ENCODE results near the gene ZDHHC13. TPM values are rescaled to one million over a fixed set of nuclear protein-coding genes. Genes with fewer than 3 reads are reported as not detected.

The ZDHHC13 gene
- total and polyA plus RNA-seq, 2 donors (not counting 1 experiment from before 2014, with no cell fraction given): 8.8 to 21.7 TPM

DNA sequence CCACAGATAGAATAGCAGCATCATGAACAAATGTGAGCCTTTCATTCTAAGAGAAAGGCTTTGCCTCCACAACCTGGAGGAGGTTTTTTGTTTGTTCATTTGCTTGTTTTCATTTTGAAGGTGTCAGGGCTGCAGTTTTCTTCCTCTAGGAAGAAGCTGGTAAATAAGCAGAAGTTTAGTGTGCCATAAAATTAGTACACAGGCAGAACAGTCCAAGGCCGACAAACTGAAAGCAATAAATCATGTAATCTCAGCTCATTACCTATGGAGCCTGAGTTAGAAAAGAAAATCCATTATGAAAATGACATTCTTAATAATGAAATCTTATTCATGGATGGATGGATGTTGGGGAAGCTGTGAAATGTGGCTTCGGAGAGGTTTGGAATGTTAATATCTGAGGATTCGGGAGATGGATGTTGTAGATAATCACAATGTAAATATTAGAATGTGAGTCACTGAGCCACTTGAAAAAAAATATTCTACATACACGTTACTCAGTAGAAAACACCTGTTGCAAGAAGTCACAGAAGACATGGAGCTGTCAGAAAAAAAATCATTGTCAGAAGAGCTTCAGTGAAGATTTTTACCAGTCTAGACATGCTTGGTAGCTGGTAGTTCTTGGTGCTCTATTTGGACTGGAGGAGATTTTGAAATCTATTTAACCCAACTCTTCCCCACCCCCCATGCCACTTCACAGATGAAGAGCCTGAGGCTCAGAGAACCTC lies 15.0 kb upstream of the ZDHHC13 start:
- TF ChIP-seq, protein P1, sequence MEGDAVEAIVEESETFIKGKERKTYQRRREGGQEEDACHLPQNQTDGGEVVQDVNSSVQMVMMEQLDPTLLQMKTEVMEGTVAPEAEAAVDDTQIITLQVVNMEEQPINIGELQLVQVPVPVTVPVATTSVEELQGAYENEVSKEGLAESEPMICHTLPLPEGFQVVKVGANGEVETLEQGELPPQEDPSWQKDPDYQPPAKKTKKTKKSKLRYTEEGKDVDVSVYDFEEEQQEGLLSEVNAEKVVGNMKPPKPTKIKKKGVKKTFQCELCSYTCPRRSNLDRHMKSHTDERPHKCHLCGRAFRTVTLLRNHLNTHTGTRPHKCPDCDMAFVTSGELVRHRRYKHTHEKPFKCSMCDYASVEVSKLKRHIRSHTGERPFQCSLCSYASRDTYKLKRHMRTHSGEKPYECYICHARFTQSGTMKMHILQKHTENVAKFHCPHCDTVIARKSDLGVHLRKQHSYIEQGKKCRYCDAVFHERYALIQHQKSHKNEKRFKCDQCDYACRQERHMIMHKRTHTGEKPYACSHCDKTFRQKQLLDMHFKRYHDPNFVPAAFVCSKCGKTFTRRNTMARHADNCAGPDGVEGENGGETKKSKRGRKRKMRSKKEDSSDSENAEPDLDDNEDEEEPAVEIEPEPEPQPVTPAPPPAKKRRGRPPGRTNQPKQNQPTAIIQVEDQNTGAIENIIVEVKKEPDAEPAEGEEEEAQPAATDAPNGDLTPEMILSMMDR (IDR thresholded peaks at IDR 0.05): no peak
- TF ChIP-seq EZH2 (IDR thresholded peaks at IDR 0.05; ENCODE audit: borderline replicate concordance, insufficient read depth, low read depth, low read length, poor library complexity, severe bottlenecking): no peak
- POLR2A ChIA-PET: no interaction called here
- peaks cover 0 to 10% (median 2%) of the 10 kb centered on the region in 4 experiments for H3K27me3 ChIP-seq (replicated peaks in 1 of 4; ENCODE audit: control extremely low read depth in 1 of 4, control insufficient read depth in 3 of 4, insufficient read depth in 4 of 4, low read length in 3 of 4)
- peaks cover 0 to 3% (median 0%) of the 10 kb centered on the region in 3 donors for H3K9me3 ChIP-seq (ENCODE audit: control extremely low read depth in 1 of 3, control insufficient read depth in 2 of 3, insufficient read depth in 1 of 3, low read length in 2 of 3)
- no peak overlapping the region for H3K4me2 ChIP-seq (replicated peaks; ENCODE audit: low read depth, low read length, poor library complexity, severe bottlenecking)
- no peaks in the 10 kb centered on the region for H4K20me1 ChIP-seq (ENCODE audit: control insufficient read depth, insufficient read depth, low read length, poor library complexity, severe bottlenecking)
- H3K27ac Mint-ChIP-seq: no peak overlapping the region
- no peaks in the 10 kb centered on the region for H3K36me3 ChIP-seq (replicated peaks in 1 of 2; ENCODE audit: control extremely low read depth in 1 of 2, control insufficient read depth in 1 of 2, extremely low read depth in 1 of 2, insufficient read depth in 2 of 2, low read length in 1 of 2)
- H3K27ac ChIP-seq (ENCODE audit: low read length in 2 of 2): no peak overlapping the region
- DNase-seq (no peak), ATAC-seq (ENCODE audit: low read depth) (no peak)
- no peak overlapping the region for H3K4me3 Mint-ChIP-seq
- WGBS (ENCODE audit: insufficient coverage): no CpG with 5 or more reads among the region's 4 CpGs
- no peaks in the 10 kb centered on the region for H3K4me1 ChIP-seq (ENCODE audit: control insufficient read depth in 2 of 2, insufficient read depth in 2 of 2, low read length in 2 of 2)
- H3K79me2 ChIP-seq (ENCODE audit: control insufficient read depth, insufficient read depth, low read length): no peaks in the 10 kb centered on the region
- no peaks in the 10 kb centered on the region for H3K4me1 Mint-ChIP-seq
- no peaks in the 10 kb centered on the region for H3K9me3 Mint-ChIP-seq (ENCODE audit: insufficient read depth)
- H2AFZ ChIP-seq (ENCODE audit: insufficient read depth, low read depth, low read length, poor library complexity, severe bottlenecking): no peak overlapping the region
- H3K9ac ChIP-seq (ENCODE audit: low read length): no peak overlapping the region
- CTCF ChIA-PET: interaction anchor here (1.7 kb wide), 1 partner anchor 25 kb away, joined by 6 read pairs; no protein-coding TSS in a partner anchor
- H3K27me3 Mint-ChIP-seq: peaks cover 31% of the 10 kb centered on the region
- intact Hi-C loops (cut with micrococcal nuclease): no loop called here
- no peak overlapping the region for H3K4me3 ChIP-seq (ENCODE audit: control extremely low read depth in 1 of 5, extremely low read depth in 1 of 5, insufficient read depth in 1 of 5, low read depth in 2 of 5, low read length in 4 of 5)

DNA sequence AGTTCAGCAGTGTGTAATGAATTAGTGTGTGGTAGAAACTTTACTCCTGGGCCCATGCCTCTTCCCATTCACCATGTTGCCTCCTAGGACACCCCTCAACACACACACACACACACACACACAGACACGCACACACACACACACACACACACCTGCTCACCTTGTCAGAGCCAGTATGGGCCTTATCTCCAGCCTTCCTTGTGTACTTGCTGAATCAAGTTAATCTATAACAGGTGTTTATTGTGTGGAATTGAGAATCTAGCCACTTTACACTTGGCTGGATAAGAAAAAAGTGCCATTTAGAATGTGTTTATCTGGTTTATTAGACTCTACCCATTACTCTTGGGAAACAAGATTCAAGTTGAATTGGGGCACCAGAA lies 14.5 kb upstream of the ZDHHC13 start:
- Histone ChIP-seq H3K79me2 (ENCODE audit: control insufficient read depth, insufficient read depth, low read length) (no peaks in the 10 kb centered on the region), H3K27ac (ENCODE audit: low read length in 2 of 2) (no peak overlapping the region), H3K9me3 (ENCODE audit: control extremely low read depth in 1 of 3, control insufficient read depth in 2 of 3, insufficient read depth in 1 of 3, low read length in 2 of 3) (peaks cover 0 to 3% (median 0%) of the 10 kb centered on the region in 3 donors), H2AFZ (ENCODE audit: insufficient read depth, low read depth, low read length, poor library complexity, severe bottlenecking) (no peak overlapping the region), H3K9ac (ENCODE audit: low read length) (no peak overlapping the region), H3K4me2 (replicated peaks; ENCODE audit: low read depth, low read length, poor library complexity, severe bottlenecking) (no peak overlapping the region), H4K20me1 (ENCODE audit: control insufficient read depth, insufficient read depth, low read length, poor library complexity, severe bottlenecking) (no peaks in the 10 kb centered on the region), H3K36me3 (replicated peaks in 1 of 2; ENCODE audit: control extremely low read depth in 1 of 2, control insufficient read depth in 1 of 2, extremely low read depth in 1 of 2, insufficient read depth in 2 of 2, low read length in 1 of 2) (no peaks in the 10 kb centered on the region), H3K4me3 (ENCODE audit: control extremely low read depth in 1 of 5, extremely low read depth in 1 of 5, insufficient read depth in 1 of 5, low read depth in 2 of 5, low read length in 4 of 5) (no peak overlapping the region), H3K27me3 (replicated peaks in 1 of 4; ENCODE audit: control extremely low read depth in 1 of 4, control insufficient read depth in 3 of 4, insufficient read depth in 4 of 4, low read length in 3 of 4) (peaks cover 0 to 4% (median 2%) of the 10 kb centered on the region in 4 experiments), H3K4me1 (ENCODE audit: control insufficient read depth in 2 of 2, insufficient read depth in 2 of 2, low read length in 2 of 2) (no peaks in the 10 kb centered on the region)
- ATAC-seq (ENCODE audit: low read depth) (no peak), DNase-seq (no peak)
- H3K4me1 Mint-ChIP-seq: no peaks in the 10 kb centered on the region
- intact Hi-C loops (cut with micrococcal nuclease): no loop called here
- no peak for TF ChIP-seq EZH2 (IDR thresholded peaks at IDR 0.05; ENCODE audit: borderline replicate concordance, insufficient read depth, low read depth, low read length, poor library complexity, severe bottlenecking)
- TF ChIP-seq, protein P1 (IDR thresholded peaks at IDR 0.05): no peak
- no peak overlapping the region for H3K4me3 Mint-ChIP-seq
- peaks cover 29% of the 10 kb centered on the region for H3K27me3 Mint-ChIP-seq
- no CpG with 5 or more reads among the region's 1 CpG for WGBS (ENCODE audit: insufficient coverage)
- no peaks in the 10 kb centered on the region for H3K9me3 Mint-ChIP-seq (ENCODE audit: insufficient read depth)
- ChIA-PET CTCF (interaction anchor here (1.7 kb wide), 1 partner anchor 25 kb away, joined by 6 read pairs; no protein-coding TSS in a partner anchor), POLR2A (no interaction called here)
- no peak overlapping the region for H3K27ac Mint-ChIP-seq
